T-cell (primary cell): ENCODE measurements around the gene BICC1. TPM values are rescaled to one million over a fixed set of nuclear protein-coding genes. Genes with fewer than 3 reads are reported as not detected.

ENCODE experiments used
- ATAC-seq, 4 experiments: fragments of 200-7000 bp in 3 of 4; fragments of 150-1000 bp in 1 of 4; cut with Tn5 transposase; replicated peaks in 1 of 4; 1 replicate in 3 of 4; 2 replicates in 1 of 4; pipeline ENCODE4 v1.10.0; 2021; ENCODE audit warnings: moderate library complexity in 3 of 4, mild to moderate bottlenecking in 2 of 4, moderate number of reproducible peaks in 1 of 4
- CTCF ChIA-PET, 2 donors: fragments of 300-600 bp; sonication (Branson Sonifier 250); formaldehyde crosslinking; loops; one replicate each; lab custom pipeline; 2022; ENCODE audit warnings: antibody characterized with exemption in 2 of 2; lab: Charles Lee
- POLR2A ChIA-PET, 2 donors: fragments of 300-600 bp; sonication (Branson Sonifier 250); formaldehyde crosslinking; loops; one replicate each; lab custom pipeline; 2022; ENCODE audit warnings: antibody characterized with exemption in 2 of 2; lab: Charles Lee
- DNase-seq, 35 experiments: peaks; one replicate each; pipeline versions ENCODE4 v3.0.0 to v3.0.0-alpha.2; 2013 to 2023
- H3K27ac ChIP-seq: one replicate; pipeline ENCODE4 v1.5.1; 2013; ENCODE audit warnings: low read length
- H3K27me3 ChIP-seq, 2 experiments: replicated peaks in 1 of 2; 1 replicate in 1 of 2; 2 replicates in 1 of 2; pipeline versions ENCODE4 v1.6.1 to v1.7.0; 2013; ENCODE audit warnings: low read length in 1 of 2, mixed read lengths in 1 of 2; ENCODE audit not compliant: control insufficient read depth in 2 of 2, insufficient read depth in 2 of 2; ENCODE audit errors: extremely low read depth in 1 of 2
- H3K36me3 ChIP-seq, 2 donors: 1 replicate in 1 of 2; 2 replicates in 1 of 2; pipeline versions ENCODE4 v1.6.1 to v1.7.0; 2013; ENCODE audit warnings: low read length in 1 of 2; ENCODE audit not compliant: control insufficient read depth in 2 of 2, insufficient read depth in 1 of 2; ENCODE audit errors: extremely low read depth in 1 of 2
- H3K4me1 ChIP-seq, 2 experiments: 1 replicate in 1 of 2; 2 replicates in 1 of 2; pipeline versions ENCODE4 v1.6.1 to v1.7.0; 2013; ENCODE audit warnings: low read length in 2 of 2, mixed read lengths in 1 of 2; ENCODE audit not compliant: insufficient read depth in 2 of 2, control insufficient read depth in 1 of 2; ENCODE audit errors: extremely low read depth in 1 of 2
- H3K4me3 ChIP-seq, 2 donors: 1 replicate in 1 of 2; 2 replicates in 1 of 2; pipeline versions ENCODE4 v1.5.1 to v1.7.0; 2013; ENCODE audit warnings: mild to moderate bottlenecking in 2 of 2, low read length in 1 of 2, moderate library complexity in 1 of 2; ENCODE audit not compliant: control insufficient read depth in 1 of 2; ENCODE audit errors: extremely low read depth in 1 of 2
- H3K9me3 ChIP-seq: 2 replicates; pipeline ENCODE4 v1.7.0; 2013
- H3K27ac Mint-ChIP-seq, 2 donors: one replicate each; pipeline ENCODE4 v1.8.0; 2020 to 2021; ENCODE audit warnings: mild to moderate bottlenecking in 2 of 2, mixed read lengths in 2 of 2
- H3K27me3 Mint-ChIP-seq, 2 donors: one replicate each; pipeline ENCODE4 v1.8.0; 2021 to 2022; ENCODE audit warnings: mixed read lengths in 2 of 2
- H3K36me3 Mint-ChIP-seq: one replicate; pipeline ENCODE4 v1.8.0; 2021; ENCODE audit warnings: mixed read lengths
- H3K4me1 Mint-ChIP-seq, 3 donors: one replicate each; pipeline ENCODE4 v1.8.0; 2020 to 2022; ENCODE audit warnings: mixed read lengths in 3 of 3, mild to moderate bottlenecking in 1 of 3
- H3K4me3 Mint-ChIP-seq, 3 donors: one replicate each; pipeline ENCODE4 v1.8.0; 2020 to 2022; ENCODE audit warnings: mild to moderate bottlenecking in 3 of 3, mixed read lengths in 3 of 3, moderate library complexity in 3 of 3
- H3K9me3 Mint-ChIP-seq, 3 donors: one replicate each; pipeline ENCODE4 v1.8.0; 2020 to 2022; ENCODE audit warnings: mixed read lengths in 3 of 3
- WGBS: methylation state at CpG from one replicate; pipeline ENCODE4 v1.1.5; 2013; ENCODE audit warnings: missing lambda C conversion rate; ENCODE audit not compliant: insufficient coverage; 5-methylcytosine and 5-hydroxymethylcytosine counted together
- total RNA-seq, 35 experiments: library from RNA in 6 of 35; stranded (reverse) in 6 of 35; fragments of 120-200 nt in 1 of 35; gene quantifications; one replicate each; pipeline versions ENCODE4 v1.2.1 to v1.2.4 and lab custom pipeline; 2013 to 2026

The BICC1 gene
- total RNA-seq, 5 donors from 2014 or later (not counting 1 experiment from before 2014, with no cell fraction given), result 0.06 to 0.09 (median 0.07) TPM; not detected in 2

GRCh38 chr10:58691528-58691927, 178.9 kb downstream of the BICC1 start:
- DNase-seq (no peak), ATAC-seq (no peak)
- Mint-ChIP-seq H3K27me3 (peaks cover 0 to 4% of the 10 kb centered on the region in 2 donors), H3K9me3 (peaks cover 6 to 22% (median 11%) of the 10 kb centered on the region in 3 donors), H3K4me3 (no peak overlapping the region), H3K27ac (no peak overlapping the region), H3K36me3 (no peaks in the 10 kb centered on the region), H3K4me1 (no peaks in the 10 kb centered on the region)
- no peaks in the 10 kb centered on the region for H3K36me3 ChIP-seq
- ChIA-PET CTCF (no interaction called here), POLR2A (no interaction called here)
- H3K4me1 ChIP-seq, result no peaks in the 10 kb centered on the region
- no peak overlapping the region for H3K4me3 ChIP-seq
- H3K27me3 ChIP-seq, result no peaks in the 10 kb centered on the region
- H3K27ac ChIP-seq, result no peak overlapping the region
- H3K9me3 ChIP-seq, result no peaks in the 10 kb centered on the region
- WGBS, result no CpG with 5 or more reads among the region's 2 CpGs

- ChIA-PET POLR2A (no interaction called here), CTCF (no interaction called here)
- WGBS, result 50% methylated on average over 2 of the region's 2 CpGs
- Mint-ChIP-seq H3K27me3 (peaks cover 3 to 4% of the 10 kb centered on the region in 2 donors), H3K36me3 (no peaks in the 10 kb centered on the region), H3K4me1 (no peaks in the 10 kb centered on the region), H3K9me3 (peaks cover 6 to 16% (median 10%) of the 10 kb centered on the region in 3 donors), H3K27ac (no peak overlapping the region), H3K4me3 (no peak overlapping the region)
- Histone ChIP-seq H3K4me1 (no peaks in the 10 kb centered on the region), H3K27me3 (no peaks in the 10 kb centered on the region), H3K4me3 (no peak overlapping the region), H3K9me3 (no peaks in the 10 kb centered on the region), H3K36me3 (no peaks in the 10 kb centered on the region), H3K27ac (no peak overlapping the region)
- ATAC-seq, result no peak
- DNase-seq, result no peak
These were observed 181.2 kb downstream of the BICC1 start for GRCh38 chr10:58693919-58694318.

GRCh38 chr10:58695022-58695421, 182.3 kb downstream of the BICC1 start:
- no peak overlapping the region for H3K4me3 ChIP-seq
- H3K27ac ChIP-seq, result no peak overlapping the region
- no peaks in the 10 kb centered on the region for H3K27me3 ChIP-seq
- H3K36me3 Mint-ChIP-seq, result no peaks in the 10 kb centered on the region
- H3K4me1 Mint-ChIP-seq, result no peaks in the 10 kb centered on the region
- no peak for ATAC-seq
- H3K27ac Mint-ChIP-seq, result no peak overlapping the region
- H3K4me3 Mint-ChIP-seq, result no peak overlapping the region
- 83% methylated on average over 3 of the region's 5 CpGs for WGBS
- H3K9me3 ChIP-seq, result no peaks in the 10 kb centered on the region
- H3K4me1 ChIP-seq, result no peaks in the 10 kb centered on the region
- ChIA-PET POLR2A (no interaction called here), CTCF (no interaction called here)
- H3K36me3 ChIP-seq, result no peaks in the 10 kb centered on the region
- no peak for DNase-seq
- peaks cover 6 to 16% (median 10%) of the 10 kb centered on the region in 3 donors for H3K9me3 Mint-ChIP-seq
- H3K27me3 Mint-ChIP-seq, result peaks cover 1 to 3% of the 10 kb centered on the region in 2 donors

GRCh38 chr10:58696736-58697135, 184.1 kb downstream of the BICC1 start:
- ATAC-seq, result no peak
- CTCF ChIA-PET, result no interaction called here
- peaks cover 6 to 10% (median 9%) of the 10 kb centered on the region in 3 donors for H3K9me3 Mint-ChIP-seq

GRCh38 chr10:58697691-58698090, 185.0 kb downstream of the BICC1 start:
- Mint-ChIP-seq H3K4me3 (no peak overlapping the region), H3K9me3 (peaks cover 4 to 6% (median 5%) of the 10 kb centered on the region in 3 donors), H3K27me3 (peaks cover 0 to 3% of the 10 kb centered on the region in 2 donors), H3K4me1 (no peaks in the 10 kb centered on the region), H3K36me3 (no peaks in the 10 kb centered on the region), H3K27ac (no peak overlapping the region)
- 86% methylated on average over 1 of the region's 3 CpGs for WGBS
- CTCF ChIA-PET, result no interaction called here
- no peaks in the 10 kb centered on the region for H3K36me3 ChIP-seq
- no peak overlapping the region for H3K4me3 ChIP-seq
- no peak overlapping the region for H3K27ac ChIP-seq
- no peaks in the 10 kb centered on the region for H3K9me3 ChIP-seq
- no peak for ATAC-seq
- H3K4me1 ChIP-seq, result no peaks in the 10 kb centered on the region
- no peak for DNase-seq
- POLR2A ChIA-PET, result interaction anchor here (0.6 to 0.7 kb wide), 2 partner anchors 212 to 243 kb away, joined by 3 read pairs; no protein-coding TSS in a partner anchor
- H3K27me3 ChIP-seq, result no peaks in the 10 kb centered on the region

More at GRCh38 chr10:58696736-58697135, 184.1 kb downstream of the BICC1 start:
- Mint-ChIP-seq H3K4me3 (no peak overlapping the region), H3K36me3 (no peaks in the 10 kb centered on the region), H3K27ac (no peak overlapping the region), H3K4me1 (no peaks in the 10 kb centered on the region), H3K27me3 (peaks cover 0 to 3% of the 10 kb centered on the region in 2 donors)
- POLR2A ChIA-PET, result no interaction called here
- no peak overlapping the region for H3K4me3 ChIP-seq
- DNase-seq, result no peak
- no peaks in the 10 kb centered on the region for H3K36me3 ChIP-seq
- H3K4me1 ChIP-seq, result no peaks in the 10 kb centered on the region
- H3K9me3 ChIP-seq, result no peaks in the 10 kb centered on the region
- H3K27me3 ChIP-seq, result no peaks in the 10 kb centered on the region
- WGBS, result no CpG with 5 or more reads among the region's 4 CpGs
- H3K27ac ChIP-seq, result no peak overlapping the region

GRCh38 chr10:58698777-58699356, 186.2 kb downstream of the BICC1 start:
- WGBS, result 100% methylated on average over 2 of the region's 5 CpGs
- Mint-ChIP-seq H3K36me3 (no peaks in the 10 kb centered on the region), H3K27me3 (peaks cover 0 to 3% of the 10 kb centered on the region in 2 donors), H3K4me3 (no peak overlapping the region), H3K9me3 (peaks cover 3 to 4% (median 3%) of the 10 kb centered on the region in 3 donors), H3K27ac (no peak overlapping the region), H3K4me1 (no peaks in the 10 kb centered on the region)
- Histone ChIP-seq H3K27ac (no peak overlapping the region), H3K4me3 (no peak overlapping the region), H3K4me1 (no peaks in the 10 kb centered on the region), H3K36me3 (no peaks in the 10 kb centered on the region), H3K9me3 (no peaks in the 10 kb centered on the region), H3K27me3 (no peaks in the 10 kb centered on the region)
- CTCF ChIA-PET, result interaction anchor here in 1 of 2 donors (0.5 kb wide), 1 partner anchor 418 kb away, joined by 4 read pairs; no protein-coding TSS in a partner anchor
- ATAC-seq (no peak), DNase-seq (no peak)
- POLR2A ChIA-PET, result no interaction called here
